GM12891 (cell line): ENCODE results near the gene ZFAND4.

Experiments used
- POLR2A ChIP-seq: IDR thresholded peaks from 2 replicates; pipeline ENCODE4 v1.6.1; 2011; ENCODE audit warnings: low read depth, low read length, control low read depth
- POLR2AphosphoS5 ChIP-seq: IDR thresholded peaks from 2 replicates; pipeline ENCODE4 v1.6.1; 2011; ENCODE audit warnings: low read depth, low read length, control low read depth
- SPI1 ChIP-seq: IDR thresholded peaks from 2 replicates; pipeline ENCODE4 v1.6.1; 2011; ENCODE audit warnings: low read depth, low read length, control low read depth
- TAF1 ChIP-seq: IDR thresholded peaks from 2 replicates; pipeline ENCODE4 v1.6.1; 2011; ENCODE audit warnings: low read depth, low read length, control low read depth

- TF ChIP-seq POLR2A (no peak), TAF1 (no peak), POLR2AphosphoS5 (no peak), SPI1 (no peak)
Measured at GRCh38 chr10:45586028-45586824, 86.3 kb downstream of the ZFAND4 start.
